ENCODE measurements around the gene LRRC25.
"Not testable (repeated sequence)": the region's sequence is repeated elsewhere in the genome, so short reads cannot be mapped to it uniquely, and the experiment has no call there.

Gene LRRC25

GRCh38 chr19:18349524-18350128 is 47.8 kb downstream of the LRRC25 start:
- H3K4me3 ChIP-seq (ENCODE audit: low read depth, low read length), result no peak overlapping the region
- TF ChIP-seq CTCF (IDR thresholded peaks at IDR 0.05; ENCODE audit: low read depth, low read length), result peak; percentile 86

GRCh38 chr19:18348818-18349339 is 48.5 kb downstream of the LRRC25 start:
- H3K4me3 ChIP-seq (ENCODE audit: low read depth, low read length), result not testable (repeated sequence)

- no peak overlapping the region for H3K4me3 ChIP-seq (ENCODE audit: low read depth, low read length)
- no peak for TF ChIP-seq CTCF (IDR thresholded peaks at IDR 0.05; ENCODE audit: low read depth, low read length)
Observed at GRCh38 chr19:18348171-18348570, 49.3 kb downstream of the LRRC25 start.

GRCh38 chr19:18346091-18346490 is 51.3 kb downstream of the LRRC25 start:
- no peak for TF ChIP-seq CTCF (IDR thresholded peaks at IDR 0.05; ENCODE audit: low read depth, low read length)
- H3K4me3 ChIP-seq (ENCODE audit: low read depth, low read length), result no peak overlapping the region

GRCh38 chr19:18345296-18345695 is 52.1 kb downstream of the LRRC25 start:
- no peak overlapping the region for H3K4me3 ChIP-seq (ENCODE audit: low read depth, low read length)
- no peak for TF ChIP-seq CTCF (IDR thresholded peaks at IDR 0.05; ENCODE audit: low read depth, low read length)

- no peak overlapping the region for H3K4me3 ChIP-seq (ENCODE audit: low read depth, low read length)
- TF ChIP-seq CTCF (IDR thresholded peaks at IDR 0.05; ENCODE audit: low read depth, low read length), result no peak
Observed at GRCh38 chr19:18344582-18344950, 52.9 kb downstream of the LRRC25 start.

- H3K4me3 ChIP-seq (ENCODE audit: low read depth, low read length), result no peak overlapping the region
- TF ChIP-seq CTCF (IDR thresholded peaks at IDR 0.05; ENCODE audit: low read depth, low read length), result no peak
Observed at GRCh38 chr19:18342090-18342632, 55.3 kb downstream of the LRRC25 start.

All from WI38 (cell line).